GM12878 (cell line): ENCODE measurements around the gene ADAMTS2. TPM values are rescaled to one million over a fixed set of nuclear protein-coding genes. Genes with fewer than 3 reads are reported as not detected.

ENCODE experiments used
- ATAC-seq: fragments of 200-7000 bp; cut with Tn5 transposase; 3 replicates; pipeline ENCODE4 v1.9.1; 2020; ENCODE audit warnings: mild to moderate bottlenecking, moderate library complexity
- BruUV-seq: library from RNA; stranded (reverse); fragments of 400-500 nt; replicated peaks from 2 replicates; lab custom pipeline; 2021; lab: Mats Ljungman, UMichigan
- CTCF ChIA-PET: fragments of 300-600 bp; sonication (Branson Sonifier 250); formaldehyde crosslinking; extraction: SDS; loops from one replicate; lab custom pipeline; 2021; ENCODE audit warnings: inconsistent platforms; lab: Yijun Ruan, JAX
- POLR2A ChIA-PET: fragments of 350-600 bp; formaldehyde crosslinking; extraction: SDS; loops from one replicate; lab custom pipeline; 2021; ENCODE audit warnings: inconsistent platforms; lab: Charles Lee
- RAD21 ChIA-PET: fragments of 300-600 bp; sonication (Branson Sonifier 250); formaldehyde crosslinking; loops from one replicate; lab custom pipeline; 2023; ENCODE audit warnings: antibody characterized with exemption; ENCODE audit not compliant: unreplicated experiment; lab: Charles Lee
- SMC1A ChIA-PET: fragments of 300-600 bp; sonication (Branson Sonifier 250); formaldehyde crosslinking; loops from one replicate; lab custom pipeline; 2023; ENCODE audit not compliant: unreplicated experiment, uncharacterized antibody; lab: Charles Lee
- DNase-seq: peaks from one replicate; pipeline ENCODE4 v3.0.0-alpha.2; 2011; ENCODE audit warnings: low read depth, low spot score
- FAIRE-seq: peaks from 3 replicates; lab custom pipeline; 2011; peaks lifted over from hg19 to GRCh38; lab: Jason Lieb, UNC
- H2AFZ ChIP-seq: 2 replicates; pipeline ENCODE4 v1.6.0; 2011; ENCODE audit warnings: low read depth, low read length, control low read depth; ENCODE audit not compliant: control insufficient read depth
- H3K27ac ChIP-seq: 2 replicates; pipeline ENCODE4 v1.5.1; 2011; ENCODE audit warnings: control low read depth; ENCODE audit not compliant: control insufficient read depth, insufficient read depth
- H3K27me3 ChIP-seq, 2 experiments: replicated peaks in 1 of 2; 2 replicates each; pipeline versions ENCODE4 v1.6.0 to v1.6.1; 2011; ENCODE audit warnings: low read length in 1 of 2; ENCODE audit not compliant: control insufficient read depth in 2 of 2, insufficient read depth in 2 of 2
- H3K36me3 ChIP-seq, 2 experiments: 2 replicates each; pipeline ENCODE4 v1.5.1; 2011; ENCODE audit warnings: low read length in 1 of 2; ENCODE audit not compliant: control insufficient read depth in 2 of 2, insufficient read depth in 2 of 2
- H3K4me1 ChIP-seq: 2 replicates; pipeline ENCODE4 v1.6.1; 2011; ENCODE audit warnings: mild to moderate bottlenecking, low read length, moderate library complexity, mixed read lengths; ENCODE audit not compliant: control insufficient read depth, insufficient read depth
- H3K4me2 ChIP-seq: 2 replicates; pipeline ENCODE4 v1.6.0; 2011; ENCODE audit warnings: control low read depth; ENCODE audit not compliant: control insufficient read depth, insufficient read depth
- H3K4me3 ChIP-seq: fragments of 200-600 bp; sonication (generic); 2 replicates; pipeline ENCODE4 v1.5.1; 2016
- H3K79me2 ChIP-seq: 2 replicates; pipeline ENCODE4 v1.6.0; 2011; ENCODE audit warnings: low read length; ENCODE audit not compliant: control insufficient read depth, insufficient read depth
- H3K9ac ChIP-seq: 2 replicates; pipeline ENCODE4 v1.8.0; 2011; ENCODE audit warnings: low read length, control low read depth, mixed read lengths; ENCODE audit not compliant: control insufficient read depth, insufficient read depth
- H3K9me3 ChIP-seq: replicated peaks from 3 replicates; pipeline ENCODE4 v1.5.1; 2011; ENCODE audit warnings: mild to moderate bottlenecking, low read length; ENCODE audit not compliant: control insufficient read depth, insufficient read depth
- H4K20me1 ChIP-seq: 2 replicates; pipeline ENCODE4 v1.6.0; 2011; ENCODE audit not compliant: control insufficient read depth, insufficient read depth
- CEBPB ChIP-seq, 2 experiments: fragments of 150-350 bp in 1 of 2; IDR thresholded peaks; 2 replicates each; pipeline ENCODE4 v1.6.1; 2012 to 2014; ENCODE audit warnings: low read depth in 2 of 2, low read length in 2 of 2, borderline replicate concordance in 1 of 2, inconsistent platforms in 1 of 2
- EGR1 ChIP-seq, 2 experiments: IDR thresholded peaks; 1 replicate in 1 of 2; 2 replicates in 1 of 2; pipeline ENCODE4 v1.6.1; 2011 to 2012; ENCODE audit warnings: low read depth in 2 of 2, low read length in 2 of 2, borderline replicate concordance in 1 of 2, mild to moderate bottlenecking in 1 of 2, moderate library complexity in 1 of 2
- GATAD2B ChIP-seq: fragments of 450-650 bp; conservative IDR thresholded peaks from 2 replicates; pipeline ENCODE4 v1.6.1; 2017; ENCODE audit warnings: low read depth, mild to moderate bottlenecking, moderate library complexity
- HDGF ChIP-seq: fragments of 450-650 bp; IDR thresholded peaks from 2 replicates; pipeline ENCODE4 v1.6.1; 2016; ENCODE audit warnings: antibody characterized with exemption
- IKZF1 ChIP-seq: fragments of 450-650 bp; conservative IDR thresholded peaks from 2 replicates; pipeline ENCODE4 v1.6.1; 2017; ENCODE audit warnings: antibody characterized with exemption, mild to moderate bottlenecking
- IKZF2 ChIP-seq, 2 experiments: fragments of 450-650 bp; IDR thresholded peaks; 2 replicates each; pipeline ENCODE4 v1.6.1; 2017; ENCODE audit warnings: mild to moderate bottlenecking in 2 of 2, moderate library complexity in 2 of 2
- IRF4 ChIP-seq: IDR thresholded peaks from 2 replicates; pipeline ENCODE4 v1.6.1; 2011; ENCODE audit warnings: low read depth, low read length
- JUND ChIP-seq: IDR thresholded peaks from 2 replicates; pipeline ENCODE4 v1.6.1; 2012; ENCODE audit warnings: low read depth, mild to moderate bottlenecking, low read length, improper control_type of control experiment, moderate library complexity
- MYC ChIP-seq: IDR thresholded peaks from 2 replicates; pipeline ENCODE4 v1.6.1; 2011; ENCODE audit warnings: mild to moderate bottlenecking, low read length, moderate library complexity, inconsistent platforms; ENCODE audit not compliant: insufficient read depth, insufficient replicate concordance, insufficient read length, severe bottlenecking
- NR2F1 ChIP-seq: fragments of 450-650 bp; conservative IDR thresholded peaks from 2 replicates; pipeline ENCODE4 v1.6.1; 2017; ENCODE audit warnings: mild to moderate bottlenecking
- RB1 ChIP-seq: fragments of 450-650 bp; formaldehyde crosslinking; IDR thresholded peaks from 2 replicates; pipeline ENCODE4 v1.6.1; 2017; ENCODE audit warnings: mild to moderate bottlenecking, borderline replicate concordance
- SIX5 ChIP-seq: IDR thresholded peaks from 2 replicates; pipeline ENCODE4 v1.6.1; 2011; ENCODE audit warnings: mild to moderate bottlenecking, low read depth, low read length, moderate library complexity; ENCODE audit not compliant: severe bottlenecking
- SREBF2 ChIP-seq: IDR thresholded peaks from 2 replicates; pipeline ENCODE4 v1.6.1; 2012; ENCODE audit warnings: mild to moderate bottlenecking, low read length
- TBL1XR1 ChIP-seq: IDR thresholded peaks from 2 replicates; pipeline ENCODE4 v1.6.1; 2012; ENCODE audit warnings: low read depth, low read length, improper control_type of control experiment
- USF2 ChIP-seq: IDR thresholded peaks from 2 replicates; pipeline ENCODE4 v1.6.1; 2011; ENCODE audit warnings: low read depth, low read length, improper control_type of control experiment, borderline replicate concordance
- WRNIP1 ChIP-seq: IDR thresholded peaks from 2 replicates; pipeline ENCODE4 v1.6.1; 2011; ENCODE audit warnings: low read depth, low read length, improper control_type of control experiment, borderline replicate concordance
- ZBTB4 ChIP-seq: fragments of 450-650 bp; formaldehyde crosslinking; IDR thresholded peaks from 2 replicates; pipeline ENCODE4 v1.4.0; 2022; ENCODE audit warnings: mild to moderate bottlenecking, moderate library complexity
- WGBS: methylation state at CpG from one replicate; pipeline ENCODE4 v1.1.6; 2016; ENCODE audit warnings: low lambda C conversion rate; ENCODE audit not compliant: insufficient replicate concordance, insufficient coverage; ENCODE audit errors: missing lambda C conversion rate; 5-methylcytosine and 5-hydroxymethylcytosine counted together
- in situ Hi-C: fragments of 300-500 bp; cut with MboI; formaldehyde crosslinking; loops from 9 replicates; pipeline ENCODE4 v1.14.3; 2018; ENCODE audit warnings: mixed read lengths
- intact Hi-C: fragments of 100-400 bp; cut with micrococcal nuclease; formaldehyde crosslinking; loops from one replicate; pipeline ENCODE4 v1.14.2; 2022; ENCODE audit not compliant: unreplicated experiment
- polyA plus RNA-seq, 11 experiments: library from polyadenylated mRNA; depleted of rRNA in 4 of 11; unstranded in 6 of 11; stranded (reverse) in 5 of 11; fragments of >200 nt; fragmentation: Nextera tagmentation in 4 of 11; fragmentation: Illumina TruSeq in 1 of 11; extraction: Ambion mirVana in 4 of 11; extraction: Trizol in 1 of 11; gene quantifications; 1 replicate in 1 of 11; 2 replicates in 10 of 11; pipeline versions ENCODE4 v1.2.1 to v1.2.3, GENCODE V29; 2011 to 2016; ENCODE audit warnings: inconsistent platforms in 2 of 11, missing spikeins in 2 of 11, low read depth in 1 of 11
- total RNA-seq, 4 experiments: library from RNA; depleted of rRNA in 3 of 4; stranded (reverse); fragments of >200 nt in 3 of 4; fragmentation: Illumina TruSeq in 1 of 4; extraction: Trizol in 1 of 4; gene quantifications; 2 replicates each; pipeline versions ENCODE4 v1.2.1 to v1.2.3, GENCODE V29; 2013 to 2021
- TF ChIP-seq, protein P1 (sequence below): fragments of 450-650 bp; IDR thresholded peaks from 2 replicates; pipeline ENCODE4 v1.6.1; 2016; ENCODE audit warnings: mild to moderate bottlenecking

Gene ADAMTS2
- total and polyA plus RNA-seq, 10 of the 15 experiments (the other 5 are each of a cell fraction or from before 2014, with no cell fraction given), result 0.03 to 0.05 TPM; not detected in 8

DNA sequence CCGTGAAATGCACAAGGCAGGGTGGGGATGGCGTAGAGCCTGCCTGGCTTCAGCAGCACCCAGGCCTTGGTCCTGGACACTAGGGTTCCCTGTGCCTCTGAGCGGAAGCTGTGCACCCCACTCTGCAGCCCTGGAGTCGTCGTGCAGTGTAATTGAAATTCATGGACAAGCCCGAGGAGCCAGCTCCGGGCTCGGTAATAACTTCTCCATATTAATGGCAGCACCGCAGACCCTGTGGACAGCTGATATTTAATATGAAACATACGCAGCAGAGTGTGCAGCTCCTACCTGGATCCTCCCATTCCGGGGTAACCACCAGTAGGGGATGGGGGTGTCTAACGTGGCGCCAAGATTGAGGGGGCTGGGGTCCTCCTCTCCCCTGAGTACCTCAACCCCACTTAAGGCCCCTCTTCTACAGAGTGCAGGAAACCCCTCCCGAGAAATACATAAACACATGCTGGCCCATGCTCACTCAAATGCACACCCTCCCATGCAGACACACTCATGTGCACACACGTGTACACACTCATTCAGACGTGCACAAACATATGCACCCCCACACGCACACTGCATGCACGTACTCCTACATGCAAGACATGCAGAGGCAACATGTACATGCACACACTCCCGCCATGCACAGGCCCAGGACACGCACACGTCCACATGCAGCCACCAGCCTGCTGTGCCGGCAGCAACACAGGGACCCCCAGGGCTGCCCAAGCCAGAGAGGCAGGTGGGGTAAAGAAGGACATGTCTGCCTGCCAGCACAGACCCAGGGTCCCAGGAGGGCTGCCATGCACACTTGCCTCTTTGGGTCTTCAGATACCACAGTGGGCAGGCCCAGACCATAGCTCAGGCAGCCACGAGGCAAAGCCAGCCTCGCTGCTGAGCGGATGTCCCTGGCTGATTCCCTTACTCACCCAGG is 8.1 kb downstream of the ADAMTS2 start:
- WGBS, result 33% methylated on average over 25 of the region's 25 CpGs
- H3K27me3 ChIP-seq, result no peaks in the 10 kb centered on the region
- no peaks in the 10 kb centered on the region for H4K20me1 ChIP-seq
- intact Hi-C loops, result no loop called here
- no peak overlapping the region for H3K4me3 ChIP-seq
- H3K9ac ChIP-seq, result no peak overlapping the region
- no peaks in the 10 kb centered on the region for H3K4me1 ChIP-seq
- in situ Hi-C loops, result no loop called here
- no peak overlapping the region for H2AFZ ChIP-seq
- no peak for TF ChIP-seq CEBPB (IDR thresholded peaks at IDR 0.05; ENCODE audit: borderline replicate concordance in 1 of 2, low read depth in 2 of 2, low read length in 2 of 2)
- TF ChIP-seq, protein P1, sequence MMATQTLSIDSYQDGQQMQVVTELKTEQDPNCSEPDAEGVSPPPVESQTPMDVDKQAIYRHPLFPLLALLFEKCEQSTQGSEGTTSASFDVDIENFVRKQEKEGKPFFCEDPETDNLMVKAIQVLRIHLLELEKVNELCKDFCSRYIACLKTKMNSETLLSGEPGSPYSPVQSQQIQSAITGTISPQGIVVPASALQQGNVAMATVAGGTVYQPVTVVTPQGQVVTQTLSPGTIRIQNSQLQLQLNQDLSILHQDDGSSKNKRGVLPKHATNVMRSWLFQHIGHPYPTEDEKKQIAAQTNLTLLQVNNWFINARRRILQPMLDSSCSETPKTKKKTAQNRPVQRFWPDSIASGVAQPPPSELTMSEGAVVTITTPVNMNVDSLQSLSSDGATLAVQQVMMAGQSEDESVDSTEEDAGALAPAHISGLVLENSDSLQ, result no peak
- TF ChIP-seq GATAD2B, result no peak
- TF ChIP-seq RB1, result no peak
- TF ChIP-seq ZBTB4 (CRISPR knock-in tag), result no peak
- no peak for TF ChIP-seq HDGF
- no peak for TF ChIP-seq TBL1XR1
- TF ChIP-seq IKZF1, result no peak
- TF ChIP-seq NR2F1, result no peak
- no peak for TF ChIP-seq USF2
- no peak for TF ChIP-seq MYC
- TF ChIP-seq IKZF2 (IDR thresholded peaks at IDR 0.05), result no peak
- TF ChIP-seq SREBF2, result no peak
- no peak for TF ChIP-seq SIX5
- TF ChIP-seq WRNIP1, result no peak
- no peak for TF ChIP-seq IRF4
- no peak for TF ChIP-seq EGR1 (IDR thresholded peaks at IDR 0.05; ENCODE audit: borderline replicate concordance in 1 of 2, low read depth in 2 of 2, low read length in 2 of 2)
- TF ChIP-seq JUND, result no peak
- no peaks in the 10 kb centered on the region for H3K36me3 ChIP-seq
- ATAC-seq (no peak), DNase-seq (no peak), FAIRE-seq (no peak)
- SMC1A ChIA-PET, result no interaction called here
- no peaks in the 10 kb centered on the region for H3K9me3 ChIP-seq
- CTCF ChIA-PET, result no interaction called here
- H3K27ac ChIP-seq, result no peak overlapping the region
- BruUV-seq, result no TSS peak
- POLR2A ChIA-PET, result no interaction called here
- RAD21 ChIA-PET, result no interaction called here
- H3K79me2 ChIP-seq, result no peaks in the 10 kb centered on the region
- no peak overlapping the region for H3K4me2 ChIP-seq
